Parathyroid adenoma (tissue), 2 donors: ENCODE data around the gene EML6.

Source experiments
- H2AFZ ChIP-seq: fragments of 300-600 bp; sonication (generic); one replicate; pipeline ENCODE4 v1.7.0; 2017; ENCODE audit warnings: antibody characterized with exemption, mild to moderate bottlenecking
- H3K27ac ChIP-seq: fragments of 300-600 bp; sonication (generic); one replicate; pipeline ENCODE4 v1.7.0; 2017
- H3K27me3 ChIP-seq: fragments of 300-600 bp; sonication (generic); one replicate; pipeline ENCODE4 v1.7.0; 2017; ENCODE audit warnings: low read length; ENCODE audit not compliant: control insufficient read depth, insufficient read depth
- H3K36me3 ChIP-seq: fragments of 300-600 bp; sonication (generic); one replicate; pipeline ENCODE4 v1.7.0; 2017; ENCODE audit warnings: low read length; ENCODE audit not compliant: control insufficient read depth, insufficient read depth
- H3K4me1 ChIP-seq: fragments of 300-600 bp; sonication (generic); one replicate; pipeline ENCODE4 v1.7.0; 2017; ENCODE audit warnings: control low read depth
- H3K4me2 ChIP-seq: fragments of 300-600 bp; sonication (generic); one replicate; pipeline ENCODE4 v1.7.0; 2017; ENCODE audit warnings: low read length
- H3K4me3 ChIP-seq: fragments of 300-600 bp; sonication (generic); one replicate; pipeline ENCODE4 v1.7.0; 2017; ENCODE audit warnings: low read depth, low read length
- H3K79me2 ChIP-seq: fragments of 300-600 bp; sonication (generic); one replicate; pipeline ENCODE4 v1.7.0; 2017; ENCODE audit warnings: control low read depth
- H3K9ac ChIP-seq: fragments of 300-600 bp; sonication (generic); one replicate; pipeline ENCODE4 v1.7.0; 2017; ENCODE audit warnings: mild to moderate bottlenecking
- H3K9me3 ChIP-seq: fragments of 300-600 bp; sonication (generic); one replicate; pipeline ENCODE4 v1.7.0; 2017; ENCODE audit warnings: low read length; ENCODE audit not compliant: control insufficient read depth
- CTCF ChIP-seq: fragments of 300-600 bp; sonication (generic); IDR thresholded peaks from one replicate; pipeline ENCODE4 v1.7.0; 2017; ENCODE audit warnings: antibody characterized with exemption, mild to moderate bottlenecking
- donor health status: primary hyperparathyroidism.

EML6 gene

GRCh38 chr2:54954158-54954557, 230.7 kb downstream of the EML6 start:
- H3K27ac ChIP-seq = no peak overlapping the region
- H3K36me3 ChIP-seq = no peaks in the 10 kb centered on the region
- no peak overlapping the region for H3K4me2 ChIP-seq
- H3K27me3 ChIP-seq = no peaks in the 10 kb centered on the region
- H3K9ac ChIP-seq = no peak overlapping the region
- no peak for TF ChIP-seq CTCF
- no peak overlapping the region for H3K4me3 ChIP-seq
- no peak overlapping the region for H2AFZ ChIP-seq
- H3K9me3 ChIP-seq = no peaks in the 10 kb centered on the region
- H3K4me1 ChIP-seq = no peaks in the 10 kb centered on the region
- H3K79me2 ChIP-seq = no peaks in the 10 kb centered on the region

GRCh38 chr2:54954705-54955357, 231.4 kb downstream of the EML6 start:
- no peak for TF ChIP-seq CTCF
- H3K4me1 ChIP-seq = no peaks in the 10 kb centered on the region
- H3K27ac ChIP-seq = no peak overlapping the region

GRCh38 chr2:54955358-54956110, 232.1 kb downstream of the EML6 start:
- Histone ChIP-seq H3K27ac (no peak overlapping the region), H3K36me3 (no peaks in the 10 kb centered on the region), H3K79me2 (no peaks in the 10 kb centered on the region), H3K9ac (no peak overlapping the region), H3K9me3 (no peaks in the 10 kb centered on the region), H3K4me3 (no peak overlapping the region), H3K4me1 (no peaks in the 10 kb centered on the region), H2AFZ (no peak overlapping the region), H3K27me3 (no peaks in the 10 kb centered on the region), H3K4me2 (peak overlapping the region; percentile 13)
- TF ChIP-seq CTCF = no peak

More at GRCh38 chr2:54954705-54955357, 231.4 kb downstream of the EML6 start:
- Histone ChIP-seq H3K4me3 (no peak overlapping the region), H3K9me3 (no peaks in the 10 kb centered on the region), H3K4me2 (no peak overlapping the region), H2AFZ (no peak overlapping the region), H3K27me3 (no peaks in the 10 kb centered on the region), H3K79me2 (no peaks in the 10 kb centered on the region), H3K9ac (no peak overlapping the region), H3K36me3 (no peaks in the 10 kb centered on the region)

GRCh38 chr2:54956111-54956627, 232.7 kb downstream of the EML6 start:
- Histone ChIP-seq H3K27ac (no peak overlapping the region), H3K4me2 (peak overlapping the region; percentile 13), H3K9ac (no peak overlapping the region), H3K27me3 (no peaks in the 10 kb centered on the region), H3K36me3 (no peaks in the 10 kb centered on the region), H3K9me3 (no peaks in the 10 kb centered on the region), H3K4me3 (no peak overlapping the region), H3K4me1 (no peaks in the 10 kb centered on the region), H2AFZ (no peak overlapping the region), H3K79me2 (no peaks in the 10 kb centered on the region)
- no peak for TF ChIP-seq CTCF
